Pons (tissue), 1 donor: Measurements from ENCODE around the gene ZKSCAN3.
"Not testable (repeated sequence)": the region's sequence is repeated elsewhere in the genome, so short reads cannot be mapped to it uniquely, and the experiment has no call there.

Source experiments
- DNase-seq: peaks from one replicate; pipeline ENCODE4 v3.0.0-alpha.2; 2016; ENCODE audit warnings: low spot score

Gene ZKSCAN3

GRCh38 chr6:28343898-28344677 lies 5.7 kb upstream of the ZKSCAN3 start:
- DNase-seq: no peak

GRCh38 chr6:28345201-28345600 lies 4.5 kb upstream of the ZKSCAN3 start:
- no peak for DNase-seq

- no peak for DNase-seq
These were observed 2.6 kb upstream of the ZKSCAN3 start for GRCh38 chr6:28347119-28347518.

- no peak for DNase-seq
These were observed 329 bp upstream of the ZKSCAN3 start for GRCh38 chr6:28349344-28349891.

GRCh38 chr6:28351087-28351486 lies 1.3 kb downstream of the ZKSCAN3 start:
- peak; percentile 5 for DNase-seq

- no peak for DNase-seq
These were observed 1.8 kb downstream of the ZKSCAN3 start for GRCh38 chr6:28351493-28351925.

GRCh38 chr6:28353356-28353755 lies 3.6 kb downstream of the ZKSCAN3 start:
- no peak for DNase-seq

- DNase-seq: peak; percentile 25
These were observed 4.4 kb downstream of the ZKSCAN3 start for GRCh38 chr6:28353981-28354676.

- DNase-seq: peak; percentile 3
These were observed 5.2 kb downstream of the ZKSCAN3 start for GRCh38 chr6:28354688-28355554.

GRCh38 chr6:28355743-28356665 lies 6.3 kb downstream of the ZKSCAN3 start:
- DNase-seq: peak; percentile 92

GRCh38 chr6:28356666-28357020 lies 6.9 kb downstream of the ZKSCAN3 start:
- DNase-seq: no peak

- no peak for DNase-seq
These were observed 7.3 kb downstream of the ZKSCAN3 start for GRCh38 chr6:28357036-28357435.

- not testable (repeated sequence) for DNase-seq
These were observed 9.8 kb downstream of the ZKSCAN3 start for GRCh38 chr6:28359562-28359961.

- DNase-seq: no peak
These were observed 11.2 kb downstream of the ZKSCAN3 start for GRCh38 chr6:28360961-28361360.

- DNase-seq: not testable (repeated sequence)
These were observed 15.8 kb downstream of the ZKSCAN3 start for GRCh38 chr6:28365590-28365989.

- DNase-seq: no peak
These were observed 18.8 kb downstream of the ZKSCAN3 start for GRCh38 chr6:28368522-28368921.

GRCh38 chr6:28369463-28369862 lies 19.7 kb downstream of the ZKSCAN3 start:
- DNase-seq: no peak

GRCh38 chr6:28370440-28370839 lies 20.7 kb downstream of the ZKSCAN3 start:
- no peak for DNase-seq

GRCh38 chr6:28371280-28371679 lies 21.5 kb downstream of the ZKSCAN3 start:
- no peak for DNase-seq

- no peak for DNase-seq
These were observed 22.1 kb downstream of the ZKSCAN3 start for GRCh38 chr6:28371706-28372451.
